ENCODE measurements around the gene HNRNPC.
"Not testable (repeated sequence)": the region's sequence is repeated elsewhere in the genome, so short reads cannot be mapped to it uniquely, and the experiment has no call there.

The HNRNPC gene

GRCh38 chr14:21268617-21269251 is 508 bp downstream of the HNRNPC start:
- no peak for DNase-seq

GRCh38 chr14:21267886-21268616 is 1.2 kb downstream of the HNRNPC start:
- DNase-seq = no peak

GRCh38 chr14:21267431-21267845 is 1.8 kb downstream of the HNRNPC start:
- DNase-seq = no peak

- DNase-seq = no peak
Observed at GRCh38 chr14:21264025-21264801, 5.0 kb downstream of the HNRNPC start.

- no peak for DNase-seq
Observed at GRCh38 chr14:21263284-21264024, 5.8 kb downstream of the HNRNPC start.

- DNase-seq = no peak
Observed at GRCh38 chr14:21262410-21262809, 6.8 kb downstream of the HNRNPC start.

GRCh38 chr14:21261824-21262223 is 7.4 kb downstream of the HNRNPC start:
- DNase-seq = no peak

- no peak for DNase-seq
Observed at GRCh38 chr14:21258889-21259787, 10.1 kb downstream of the HNRNPC start.

GRCh38 chr14:21258005-21258888 is 11.0 kb downstream of the HNRNPC start:
- no peak for DNase-seq

GRCh38 chr14:21257394-21257909 is 11.8 kb downstream of the HNRNPC start:
- no peak for DNase-seq

- no peak for DNase-seq
Observed at GRCh38 chr14:21256539-21257393, 12.5 kb downstream of the HNRNPC start.

- DNase-seq = not testable (repeated sequence)
Observed at GRCh38 chr14:21256102-21256447, 13.2 kb downstream of the HNRNPC start.

GRCh38 chr14:21255385-21256101 is 13.7 kb downstream of the HNRNPC start:
- DNase-seq = no peak

- DNase-seq = no peak
Observed at GRCh38 chr14:21252149-21252548, 17.1 kb downstream of the HNRNPC start.

- no peak for DNase-seq
Observed at GRCh38 chr14:21251215-21251614, 18.0 kb downstream of the HNRNPC start.

- DNase-seq = no peak
Observed at GRCh38 chr14:21248739-21249411, 20.4 kb downstream of the HNRNPC start.

- DNase-seq = no peak
Observed at GRCh38 chr14:21248338-21248737, 20.9 kb downstream of the HNRNPC start.

- DNase-seq = no peak
Observed at GRCh38 chr14:21245813-21246212, 23.4 kb downstream of the HNRNPC start.

GRCh38 chr14:21244544-21244943 is 24.7 kb downstream of the HNRNPC start:
- no peak for DNase-seq
